ENCODE results near the gene PDK2. TPM values are rescaled to one million over a fixed set of nuclear protein-coding genes. Genes with fewer than 3 reads are reported as not detected.
A peak's percentile ranks its signal among the peaks of the same experiment; 100 is the strongest.

The PDK2 gene
- total and polyA plus RNA-seq, 12 donors, result 88.1 to 337 (median 225) TPM

DNA sequence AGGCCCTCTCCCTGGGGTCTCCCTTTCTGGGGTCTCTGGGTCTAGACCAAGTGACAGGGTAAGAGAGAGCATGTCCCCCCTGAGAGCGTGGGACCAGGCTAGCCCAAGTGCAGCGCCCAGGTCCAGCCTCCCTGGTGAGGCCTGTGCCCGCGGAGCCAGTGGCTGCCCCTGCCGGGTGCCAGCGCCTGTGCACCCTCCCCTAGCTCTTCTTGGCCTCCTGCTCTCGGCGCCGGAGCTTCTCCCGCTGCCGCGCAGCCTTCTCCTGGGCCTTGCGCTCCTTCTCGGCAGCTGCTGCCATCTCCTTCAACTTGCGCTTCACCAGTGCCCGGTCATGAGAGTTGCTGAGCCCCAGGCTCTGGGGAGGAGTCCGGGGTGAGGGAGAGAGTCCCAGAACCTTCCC is 17.5 kb downstream of the PDK2 start:
- 66 to 73% methylated on average over 17 of the region's 17 CpGs for WGBS, 2 donors
- H3K4me3 ChIP-seq, result no peak overlapping the region
- peak overlapping the region; percentile 87 to 99 (median 95) for H3K27ac ChIP-seq
- peaks cover 0 to 28% (median 0%) of the 10 kb centered on the region in 7 donors for H3K27me3 ChIP-seq
- ATAC-seq (peak in 7 of 8 donors; percentile 9 to 36 (median 26)), DNase-seq (peak in 1 of 2 donors; percentile 50)
- H3K36me3 ChIP-seq, result peaks cover 0 to 32% (median 12%) of the 10 kb centered on the region in 9 donors
- TF ChIP-seq, protein P1, sequence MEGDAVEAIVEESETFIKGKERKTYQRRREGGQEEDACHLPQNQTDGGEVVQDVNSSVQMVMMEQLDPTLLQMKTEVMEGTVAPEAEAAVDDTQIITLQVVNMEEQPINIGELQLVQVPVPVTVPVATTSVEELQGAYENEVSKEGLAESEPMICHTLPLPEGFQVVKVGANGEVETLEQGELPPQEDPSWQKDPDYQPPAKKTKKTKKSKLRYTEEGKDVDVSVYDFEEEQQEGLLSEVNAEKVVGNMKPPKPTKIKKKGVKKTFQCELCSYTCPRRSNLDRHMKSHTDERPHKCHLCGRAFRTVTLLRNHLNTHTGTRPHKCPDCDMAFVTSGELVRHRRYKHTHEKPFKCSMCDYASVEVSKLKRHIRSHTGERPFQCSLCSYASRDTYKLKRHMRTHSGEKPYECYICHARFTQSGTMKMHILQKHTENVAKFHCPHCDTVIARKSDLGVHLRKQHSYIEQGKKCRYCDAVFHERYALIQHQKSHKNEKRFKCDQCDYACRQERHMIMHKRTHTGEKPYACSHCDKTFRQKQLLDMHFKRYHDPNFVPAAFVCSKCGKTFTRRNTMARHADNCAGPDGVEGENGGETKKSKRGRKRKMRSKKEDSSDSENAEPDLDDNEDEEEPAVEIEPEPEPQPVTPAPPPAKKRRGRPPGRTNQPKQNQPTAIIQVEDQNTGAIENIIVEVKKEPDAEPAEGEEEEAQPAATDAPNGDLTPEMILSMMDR (IDR thresholded peaks at IDR 0.05), result peak in 1 of 9 donors; percentile 18
- intact Hi-C loops (cut with DNase I), result loop anchor here in 3 of 10 donors (5.0 to 10.0 kb wide), 2 partner anchors 52 to 55 kb away; partner anchors contain the start of gene SGCA (in 3 of the 3)
- H3K4me1 ChIP-seq, result peaks cover 28 to 79% (median 44%) of the 10 kb centered on the region in 9 donors
- no peaks in the 10 kb centered on the region for H3K9me3 ChIP-seq

DNA sequence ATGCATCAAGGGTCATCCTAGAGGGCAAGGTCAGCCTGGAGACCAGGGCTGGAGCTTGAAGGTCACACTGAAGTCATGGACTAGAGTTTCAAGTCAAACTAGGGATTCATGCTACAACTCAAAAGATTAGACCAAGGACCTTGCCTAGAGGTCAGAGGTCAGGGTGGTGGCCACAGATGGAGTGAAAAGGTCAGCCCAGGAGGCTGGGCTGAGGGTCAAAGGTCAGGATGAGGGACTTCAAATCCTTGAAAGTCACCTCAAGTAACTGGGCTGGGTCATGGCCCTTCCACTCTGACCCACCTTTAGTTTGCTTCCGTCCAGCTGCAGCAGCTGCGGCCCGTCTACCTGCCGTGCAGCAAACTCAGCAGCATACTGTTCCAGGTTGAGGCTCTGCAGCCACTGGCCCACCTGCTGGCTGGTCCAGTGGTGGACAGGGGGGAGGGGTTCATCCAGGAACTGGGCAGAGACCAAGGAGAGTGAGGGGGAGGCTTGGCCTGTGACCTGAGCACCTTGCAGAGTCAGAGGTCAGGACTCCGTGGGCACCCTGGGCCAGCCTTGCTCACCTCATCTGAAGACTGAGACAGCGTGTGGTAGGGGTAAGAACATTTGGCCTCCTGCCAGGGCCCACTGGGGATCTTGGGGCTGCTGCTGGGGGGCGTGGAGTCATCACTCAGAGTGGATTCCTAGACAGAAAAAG is 18.6 kb downstream of the PDK2 start:
- no peaks in the 10 kb centered on the region for H3K9me3 ChIP-seq
- H3K4me1 ChIP-seq, result peaks cover 29 to 79% (median 44%) of the 10 kb centered on the region in 9 donors
- TF ChIP-seq, protein P1 (IDR thresholded peaks at IDR 0.05), result no peak
- peaks cover 0 to 22% (median 12%) of the 10 kb centered on the region in 9 donors for H3K36me3 ChIP-seq
- DNase-seq (no peak), ATAC-seq (no peak)
- WGBS, 2 donors, result 85 to 87% methylated on average over 7 of the region's 7 CpGs
- H3K4me3 ChIP-seq, result no peak overlapping the region
- peaks cover 0 to 39% (median 0%) of the 10 kb centered on the region in 7 donors for H3K27me3 ChIP-seq
- intact Hi-C loops (cut with DNase I), result loop anchor here in 3 of 10 donors (5.0 to 10.0 kb wide), 2 partner anchors 51 to 54 kb away; partner anchors contain the start of gene SGCA (in 3 of the 3)
- peak overlapping the region; percentile 87 to 99 (median 95) for H3K27ac ChIP-seq

DNA sequence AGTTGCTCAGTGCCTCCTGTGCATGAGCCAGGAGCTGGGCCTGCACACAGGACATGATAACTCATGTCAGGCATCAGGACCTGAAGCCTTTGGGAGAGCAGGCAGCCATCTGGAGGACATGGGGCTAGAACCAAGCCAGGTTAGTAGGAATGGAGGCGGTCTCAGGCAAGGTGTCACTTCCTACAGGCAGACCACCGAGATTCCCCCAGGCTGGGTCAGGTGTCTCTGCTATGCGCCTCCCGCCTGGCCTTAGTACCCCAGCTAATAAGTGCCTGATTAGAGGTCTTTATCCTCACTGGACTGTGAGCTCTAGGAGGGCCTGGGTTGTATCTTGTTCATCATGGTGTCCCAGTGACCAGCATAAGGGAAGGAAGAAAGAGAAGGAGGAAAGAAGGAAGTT is 19.2 kb downstream of the PDK2 start:
- H3K27ac ChIP-seq, result peak overlapping the region in 5 of 10 donors; percentile 91 to 98 (median 95)

DNA sequence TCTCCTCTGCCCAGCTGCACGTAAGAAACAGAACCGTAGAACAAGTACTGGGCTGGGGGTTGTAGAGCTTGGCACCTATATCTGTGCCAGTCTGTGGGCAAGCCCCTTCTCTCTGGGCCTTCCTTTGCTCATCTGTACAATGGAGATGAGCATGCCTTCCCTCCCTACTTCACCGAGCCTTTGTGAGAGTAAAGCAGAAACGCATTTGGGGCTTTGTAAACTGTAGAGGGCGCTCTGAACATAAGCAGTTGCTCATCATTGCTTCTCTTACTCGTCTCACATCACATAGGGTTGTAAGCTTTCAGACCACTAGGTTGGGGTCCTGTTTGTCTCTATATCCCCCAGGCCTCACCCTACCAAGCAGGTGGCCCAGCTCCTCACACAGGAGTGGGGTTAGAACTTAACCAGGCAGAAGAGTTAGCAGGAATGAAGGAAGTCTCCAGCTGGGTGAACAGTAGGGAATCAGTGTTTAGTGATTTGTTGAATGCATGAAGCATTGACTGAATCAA is 19.8 kb downstream of the PDK2 start:
- peaks cover 0 to 10% (median 5%) of the 10 kb centered on the region in 9 donors for H3K36me3 ChIP-seq

More for the DNA sequence above, 19.2 kb downstream of the PDK2 start:
- WGBS, 2 donors, result 83 to 88% methylated on average over 4 of the region's 4 CpGs
- TF ChIP-seq, protein P1 (IDR thresholded peaks at IDR 0.05), result no peak
- peaks cover 29 to 79% (median 44%) of the 10 kb centered on the region in 9 donors for H3K4me1 ChIP-seq
- peaks cover 0 to 15% (median 9%) of the 10 kb centered on the region in 9 donors for H3K36me3 ChIP-seq
- H3K4me3 ChIP-seq, result no peak overlapping the region
- no peak for DNase-seq
- H3K27me3 ChIP-seq, result peaks cover 0 to 45% (median 0%) of the 10 kb centered on the region in 7 donors
- H3K9me3 ChIP-seq, result no peaks in the 10 kb centered on the region
- ATAC-seq, result no peak
- intact Hi-C loops (cut with DNase I), result loop anchor here in 3 of 10 donors (5.0 to 10.0 kb wide), 2 partner anchors 50 to 53 kb away; partner anchors contain the start of gene SGCA (in 3 of the 3)

More for the DNA sequence above, 19.8 kb downstream of the PDK2 start:
- peak in 2 of 8 donors; percentile 11 to 15 for ATAC-seq
- Histone ChIP-seq H3K27ac (peak overlapping the region in 3 of 10 donors; percentile 91 to 95 (median 95)), H3K4me1 (peaks cover 29 to 79% (median 44%) of the 10 kb centered on the region in 9 donors), H3K4me3 (no peak overlapping the region), H3K27me3 (peaks cover 0 to 50% (median 0%) of the 10 kb centered on the region in 7 donors), H3K9me3 (no peaks in the 10 kb centered on the region)
- intact Hi-C loops (cut with DNase I), result loop anchor here in 4 of 10 donors (5.0 to 10.0 kb wide), 3 partner anchors 47 to 52 kb away; partner anchors contain the start of gene SGCA (in 3 of the 4)
- no peak for DNase-seq
- TF ChIP-seq, protein P1 (IDR thresholded peaks at IDR 0.05), result peak in 7 of 9 donors; percentile 51 to 74 (median 65)
- 19 to 34% methylated on average over 6 of the region's 6 CpGs for WGBS, 2 donors

Measured in heart right ventricle (tissue), 16 donors.